HCT116 (cell line): ENCODE data around the gene BAX. TPM values are rescaled to one million over a fixed set of nuclear protein-coding genes. Genes with fewer than 3 reads are reported as not detected.

ENCODE experiments used
- ATAC-seq: fragments of 200-7000 bp; cut with Tn5 transposase; 2 replicates; pipeline ENCODE4 v1.9.1; 2020; ENCODE audit warnings: mild to moderate bottlenecking, moderate library complexity
- BruUV-seq: library from RNA; stranded (reverse); fragments of 400-500 nt; replicated peaks from 2 replicates; lab custom pipeline; 2021; lab: Mats Ljungman, UMichigan
- CTCF ChIA-PET: fragments of 300-600 bp; sonication (Branson Sonifier 250); formaldehyde crosslinking; loops from one replicate; lab custom pipeline; 2021; ENCODE audit warnings: antibody characterized with exemption; lab: Charles Lee
- POLR2A ChIA-PET: fragments of 300-600, 350-600 bp; sonication (Branson Sonifier 250); formaldehyde crosslinking; loops from one replicate; lab custom pipeline; 2021; ENCODE audit warnings: antibody characterized with exemption; lab: Charles Lee
- RAD21 ChIA-PET, 2 experiments: fragments of 300-600 bp; sonication (Branson Sonifier 250); formaldehyde crosslinking; loops; one replicate each; lab custom pipeline; 2023; ENCODE audit warnings: low total read pairs in 2 of 2; ENCODE audit not compliant: uncharacterized antibody in 2 of 2, unreplicated experiment in 2 of 2, low non-redundant PET in 1 of 2; lab: Charles Lee
- DNase-seq: peaks from one replicate; pipeline ENCODE4 v3.0.0-alpha.2; 2010; ENCODE audit warnings: low read depth, low spot score
- H2AFZ ChIP-seq: fragments of 200-600 bp; shearing (Covaris generic), sonication (generic); 2 replicates; pipeline ENCODE4 v1.6.1; 2017; ENCODE audit warnings: low read depth, mixed run types, mixed read lengths, antibody characterized with exemption, low read length; ENCODE audit not compliant: poor library complexity, severe bottlenecking
- H3K27ac ChIP-seq: 2 replicates; pipeline ENCODE4 v1.5.1; 2012; ENCODE audit warnings: low read depth, low read length
- H3K27me3 ChIP-seq: fragments of 200-600 bp; sonication (generic); 2 replicates; pipeline ENCODE4 v1.6.1; 2016; ENCODE audit warnings: mixed run types, low read length, mixed read lengths; ENCODE audit not compliant: insufficient read depth
- H3K36me3 ChIP-seq, 2 experiments: fragments of 200-500 bp in 1 of 2; fragments of 200-600 bp in 1 of 2; sonication (Bioruptor generic) in 1 of 2; sonication (generic) in 1 of 2; 2 replicates each; pipeline versions ENCODE4 v1.5.1 to v1.6.1; 2014 to 2016; ENCODE audit warnings: low read length in 2 of 2, inconsistent platforms in 1 of 2, mixed read lengths in 1 of 2, mixed run types in 1 of 2; ENCODE audit not compliant: insufficient read depth in 2 of 2, control insufficient read depth in 1 of 2
- H3K4me1 ChIP-seq, 2 experiments: fragments of 200-600 bp in 1 of 2; sonication (generic) in 1 of 2; 2 replicates each; pipeline versions ENCODE4 v1.5.1 to v1.6.1; 2012 to 2017; ENCODE audit warnings: low read length in 2 of 2, inconsistent platforms in 1 of 2, mild to moderate bottlenecking in 1 of 2, mixed read lengths in 1 of 2, mixed run types in 1 of 2, moderate library complexity in 1 of 2; ENCODE audit not compliant: insufficient read depth in 2 of 2, control insufficient read depth in 1 of 2
- H3K4me2 ChIP-seq: fragments of 200-600 bp; sonication (generic); 2 replicates; pipeline ENCODE4 v1.6.1; 2017; ENCODE audit warnings: mixed run types, low read length, mixed read lengths
- H3K4me3 ChIP-seq, 2 experiments: fragments of 200-600 bp in 1 of 2; sonication (generic) in 1 of 2; replicated peaks in 1 of 2; 2 replicates each; pipeline ENCODE4 v1.5.1; 2011 to 2016; ENCODE audit warnings: low read length in 2 of 2, control low read depth in 1 of 2, low read depth in 1 of 2, mild to moderate bottlenecking in 1 of 2, mixed read lengths in 1 of 2, mixed run types in 1 of 2
- H3K79me2 ChIP-seq: fragments of 200-600 bp; sonication (generic); 2 replicates; pipeline ENCODE4 v1.6.1; 2017; ENCODE audit warnings: mild to moderate bottlenecking, mixed run types, low read length, moderate library complexity, mixed read lengths; ENCODE audit not compliant: insufficient read depth
- H3K9ac ChIP-seq: fragments of 200-600 bp; sonication (generic); 2 replicates; pipeline ENCODE4 v1.6.1; 2016; ENCODE audit warnings: low read length, mixed read lengths
- H3K9me2 ChIP-seq: fragments of 200-600 bp; sonication (generic), shearing (Covaris generic); 2 replicates; pipeline ENCODE4 v1.6.1; 2017; ENCODE audit warnings: mixed run types, mild to moderate bottlenecking, moderate library complexity; ENCODE audit not compliant: insufficient read depth
- H3K9me3 ChIP-seq, 2 experiments: fragments of 200-500 bp in 1 of 2; fragments of 200-600 bp in 1 of 2; sonication (Bioruptor generic) in 1 of 2; sonication (generic) in 1 of 2; 2 replicates each; pipeline ENCODE4 v1.6.1; 2014 to 2017; ENCODE audit warnings: low read length in 2 of 2, mixed read lengths in 2 of 2, inconsistent platforms in 1 of 2, low read depth in 1 of 2, mild to moderate bottlenecking in 1 of 2, mixed run types in 1 of 2, moderate library complexity in 1 of 2; ENCODE audit not compliant: control insufficient read depth in 1 of 2, insufficient read depth in 1 of 2
- H4K20me1 ChIP-seq: fragments of 200-600 bp; sonication (generic), shearing (Covaris generic); 2 replicates; pipeline ENCODE4 v1.6.1; 2017; ENCODE audit warnings: mixed run types, mild to moderate bottlenecking, moderate library complexity; ENCODE audit not compliant: insufficient read depth
- CTCF ChIP-seq, 3 experiments: fragments of 200-600 bp in 1 of 3; sonication (generic) in 1 of 3; IDR thresholded peaks in 2 of 3; conservative IDR thresholded peaks in 1 of 3; 2 replicates each; pipeline ENCODE4 v1.5.1; 2012 to 2017; ENCODE audit warnings: low read depth in 2 of 3, low read length in 2 of 3, antibody characterized with exemption in 1 of 3, borderline replicate concordance in 1 of 3, control low read depth in 1 of 3, mild to moderate bottlenecking in 1 of 3, mixed read lengths in 1 of 3, mixed run types in 1 of 3, moderate library complexity in 1 of 3; ENCODE audit not compliant: insufficient read depth in 1 of 3
- MAX ChIP-seq: IDR thresholded peaks from 2 replicates; pipeline ENCODE4 v1.6.1; 2012
- POLR2AphosphoS5 ChIP-seq: IDR thresholded peaks from 2 replicates; pipeline ENCODE4 v1.6.1; 2011; ENCODE audit warnings: mild to moderate bottlenecking, low read depth, low read length, moderate library complexity
- RAD21 ChIP-seq: IDR thresholded peaks from 2 replicates; pipeline ENCODE4 v1.6.1; 2012; ENCODE audit warnings: low read depth, mild to moderate bottlenecking
- TCF7L2 ChIP-seq: IDR thresholded peaks from 2 replicates; pipeline ENCODE4 v1.7.0; 2011; ENCODE audit warnings: borderline replicate concordance, inconsistent platforms; ENCODE audit not compliant: insufficient read depth, insufficient read length; ENCODE audit errors: extremely low read depth
- intact Hi-C: fragments of 100-400 bp; cut with micrococcal nuclease; formaldehyde crosslinking; loops from 2 replicates; pipeline ENCODE4 v1.10.0; 2022
- total RNA-seq: library from RNA; stranded (reverse); gene quantifications from one replicate; pipeline ENCODE4 v1.2.1, GENCODE V29; 2021; ENCODE audit not compliant: unreplicated experiment

BAX gene
- total RNA-seq, 1 experiment from 2014 or later, result 96.4 TPM

DNA sequence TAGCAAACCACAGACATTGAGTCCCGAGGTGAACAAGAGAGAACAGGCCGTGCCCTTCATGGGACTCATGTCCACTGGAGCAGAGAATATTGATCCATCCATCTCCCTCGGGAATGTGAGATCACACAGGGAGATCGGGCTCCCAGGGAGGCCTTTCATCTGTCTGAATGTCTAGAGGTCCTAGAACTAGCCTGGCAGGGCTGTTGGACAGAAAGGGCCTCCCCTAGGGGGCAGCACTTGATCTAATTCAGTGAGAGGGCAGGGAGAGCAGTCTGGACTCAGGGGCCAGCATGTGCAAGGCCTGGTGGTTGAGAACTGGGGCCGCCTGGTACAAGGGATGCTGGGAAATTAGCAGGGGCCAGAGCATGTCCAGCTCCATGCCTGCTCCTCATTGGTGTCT, 43.3 kb downstream of the BAX start:
- ChIA-PET POLR2A (interaction anchor here (0.6 to 1.0 kb wide), 2 partner anchors 16 to 76 kb away, joined by 3 read pairs; no protein-coding TSS in a partner anchor), RAD21 (interaction anchor here in 1 of 2 experiments (0.7 kb wide), 1 partner anchor 100 kb away, joined by 3 read pairs; no protein-coding TSS in a partner anchor), CTCF (interaction anchor here (0.6 to 2.0 kb wide), 10 partner anchors 10 to 211 kb away, joined by 3 to 7 read pairs (median 4); no protein-coding TSS in a partner anchor)
- Histone ChIP-seq H3K9ac (no peak overlapping the region), H3K4me1 (peaks cover 9 to 23% of the 10 kb centered on the region in 2 experiments), H3K27me3 (no peaks in the 10 kb centered on the region), H2AFZ (no peak overlapping the region), H3K36me3 (peaks cover 8 to 24% of the 10 kb centered on the region in 2 experiments; a peak in 3 of 4 replicates), H3K4me2 (peak overlapping the region; percentile 7; the same call in 1 of the 2 replicates), H3K9me2 (no peaks in the 10 kb centered on the region), H3K9me3 (no peaks in the 10 kb centered on the region), H4K20me1 (peaks cover 14% of the 10 kb centered on the region; the same call in 1 of the 2 replicates), H3K27ac (peak overlapping the region; percentile 41), H3K4me3 (no peak overlapping the region), H3K79me2 (peaks cover 87% of the 10 kb centered on the region)
- intact Hi-C loops, result loop anchor here (2.0 to 5.0 kb wide), 2 partner anchors 211 to 224 kb away; no protein-coding TSS in a partner anchor
- TF ChIP-seq TCF7L2 (peak; percentile 40), CTCF (IDR thresholded peaks at IDR 0.05 in 2 of 3, conservative IDR thresholded peaks at IDR 0.05 in 1 of 3; ENCODE audit: borderline replicate concordance in 1 of 3, insufficient read depth in 1 of 3, low read depth in 2 of 3, low read length in 2 of 3) (peak; percentile 67 to 80 (median 74); a peak in 5 of 6 replicates), MAX (0 out of 2 replicates have a peak, but pooled peaks have one; percentile 27), POLR2AphosphoS5 (no peak), RAD21 (peak; percentile 69)
- no TSS peak for BruUV-seq
- DNase-seq, result peak; percentile 62
- peak; percentile 36 for ATAC-seq
